Cardiac fibroblast (primary cell): ENCODE results near the gene MYO1E.

Experiments
- DNase-seq, 2 donors: peaks; one replicate each; pipeline versions ENCODE4 v3.0.0 to v3.0.0-alpha.2; 2010; ENCODE audit warnings: low read depth in 2 of 2
- H3K4me3 ChIP-seq, 2 donors: replicated peaks in 1 of 2; 1 replicate in 1 of 2; 2 replicates in 1 of 2; pipeline ENCODE4 v1.5.1; 2011; ENCODE audit warnings: low read depth in 2 of 2, low read length in 2 of 2, mild to moderate bottlenecking in 2 of 2, moderate library complexity in 1 of 2
- TF ChIP-seq, protein P1 (sequence below): IDR thresholded peaks from one replicate; pipeline ENCODE4 v1.5.1; 2011; ENCODE audit warnings: low read depth, mild to moderate bottlenecking, low read length, inconsistent platforms

Gene MYO1E

DNA sequence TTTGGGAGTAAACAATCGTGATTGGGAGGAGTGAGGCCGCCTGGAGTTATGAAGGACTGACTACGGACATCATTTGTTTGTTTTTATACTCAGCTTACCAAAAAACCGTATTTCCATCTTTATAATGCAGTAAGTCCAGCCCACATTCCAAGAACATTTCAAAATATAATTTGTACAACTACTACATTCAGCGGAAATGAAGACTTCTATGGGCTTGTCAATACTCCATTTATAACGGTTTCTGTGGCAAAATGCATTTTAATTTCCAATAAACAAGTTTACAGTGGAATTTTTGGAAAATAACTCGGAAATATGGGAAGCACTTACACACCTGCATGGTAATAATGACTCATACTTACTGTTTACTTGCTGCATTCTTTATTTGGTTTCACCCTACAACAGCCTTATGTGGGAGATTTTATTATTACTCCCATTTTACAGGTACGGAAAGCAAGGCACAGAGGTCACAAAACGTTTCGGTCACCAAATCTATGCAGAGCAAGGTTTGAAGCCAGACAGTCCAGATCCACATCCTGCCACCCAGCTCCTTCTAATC, 103.7 kb downstream of the MYO1E start:
- no peak for DNase-seq
- TF ChIP-seq, protein P1, sequence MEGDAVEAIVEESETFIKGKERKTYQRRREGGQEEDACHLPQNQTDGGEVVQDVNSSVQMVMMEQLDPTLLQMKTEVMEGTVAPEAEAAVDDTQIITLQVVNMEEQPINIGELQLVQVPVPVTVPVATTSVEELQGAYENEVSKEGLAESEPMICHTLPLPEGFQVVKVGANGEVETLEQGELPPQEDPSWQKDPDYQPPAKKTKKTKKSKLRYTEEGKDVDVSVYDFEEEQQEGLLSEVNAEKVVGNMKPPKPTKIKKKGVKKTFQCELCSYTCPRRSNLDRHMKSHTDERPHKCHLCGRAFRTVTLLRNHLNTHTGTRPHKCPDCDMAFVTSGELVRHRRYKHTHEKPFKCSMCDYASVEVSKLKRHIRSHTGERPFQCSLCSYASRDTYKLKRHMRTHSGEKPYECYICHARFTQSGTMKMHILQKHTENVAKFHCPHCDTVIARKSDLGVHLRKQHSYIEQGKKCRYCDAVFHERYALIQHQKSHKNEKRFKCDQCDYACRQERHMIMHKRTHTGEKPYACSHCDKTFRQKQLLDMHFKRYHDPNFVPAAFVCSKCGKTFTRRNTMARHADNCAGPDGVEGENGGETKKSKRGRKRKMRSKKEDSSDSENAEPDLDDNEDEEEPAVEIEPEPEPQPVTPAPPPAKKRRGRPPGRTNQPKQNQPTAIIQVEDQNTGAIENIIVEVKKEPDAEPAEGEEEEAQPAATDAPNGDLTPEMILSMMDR, result no peak
- H3K4me3 ChIP-seq, result no peak overlapping the region

DNA sequence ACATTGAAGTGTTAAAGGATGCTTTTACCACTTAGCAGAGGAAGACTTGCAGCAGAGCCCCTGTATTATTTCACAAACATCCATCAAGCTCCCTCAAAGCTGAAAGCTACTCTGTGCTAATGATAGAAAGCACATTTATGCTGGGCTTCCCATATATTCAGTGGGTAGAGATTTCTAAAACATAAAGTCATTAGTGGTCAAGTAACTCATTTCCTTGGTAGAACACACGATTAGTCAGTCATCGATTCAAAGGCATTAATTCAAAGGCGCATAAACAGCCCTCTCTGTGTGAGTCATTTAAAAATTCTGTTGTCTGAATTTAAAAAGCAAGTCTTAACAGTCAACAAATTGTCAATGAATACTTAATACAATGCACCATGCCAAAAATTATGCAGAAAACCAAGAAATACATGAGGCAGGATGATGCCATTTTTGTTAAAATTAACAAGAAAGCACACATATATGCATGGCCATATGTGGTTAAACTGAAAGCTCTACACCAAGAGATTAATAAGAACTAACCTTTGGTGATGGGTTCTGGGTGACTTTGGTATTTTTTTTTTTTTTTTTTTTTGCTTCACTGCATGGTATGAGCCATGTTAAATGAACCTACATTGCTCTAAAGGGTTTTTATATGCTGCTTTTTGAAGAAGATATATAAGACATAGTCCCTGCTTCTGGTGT, 104.4 kb downstream of the MYO1E start:
- DNase-seq, result peak in 1 of 2 donors; percentile 46
- TF ChIP-seq, protein P1, result no peak
- H3K4me3 ChIP-seq, result no peak overlapping the region

DNA sequence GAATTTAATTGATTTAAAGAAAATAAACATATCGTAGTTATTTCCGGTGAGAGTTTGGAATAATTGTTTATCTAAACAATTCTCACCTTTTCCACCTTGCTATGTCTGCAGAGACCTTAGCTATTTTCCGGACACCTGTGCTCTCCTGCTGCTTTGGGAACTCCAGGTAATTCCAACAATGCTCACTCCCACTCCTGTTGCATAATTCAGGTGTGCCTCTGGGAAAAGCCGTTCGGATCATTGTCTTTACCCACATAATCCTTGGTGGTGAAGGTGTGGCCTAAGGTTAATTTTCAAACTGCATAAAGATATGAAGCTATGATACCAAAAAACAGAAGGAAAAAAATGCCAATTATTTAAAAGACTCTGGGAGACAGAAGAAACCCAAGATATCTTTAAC, 106.6 kb downstream of the MYO1E start:
- no peak for DNase-seq

DNA sequence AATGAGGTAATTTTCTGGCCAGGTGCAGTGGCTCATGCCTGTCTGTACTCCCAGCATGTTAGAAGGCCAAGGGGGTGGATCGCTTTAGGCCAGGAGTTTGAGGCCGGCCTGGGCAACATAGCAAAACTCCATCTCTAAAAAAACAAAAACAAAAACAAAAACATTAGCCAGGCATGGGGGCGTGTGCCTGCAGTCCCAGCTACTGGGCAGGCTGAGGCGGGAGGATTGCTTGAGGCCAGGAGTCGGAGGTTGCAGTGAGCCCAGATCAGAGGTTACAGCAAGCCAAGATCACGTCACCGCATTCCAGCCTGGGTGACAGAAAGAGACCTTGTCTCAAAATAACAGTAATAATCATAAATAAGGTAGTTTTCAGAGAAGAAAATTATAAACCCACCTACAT, 110.4 kb downstream of the MYO1E start:
- TF ChIP-seq, protein P1, result no peak
- no peak overlapping the region for H3K4me3 ChIP-seq
- no peak for DNase-seq

More for the DNA sequence above, 106.6 kb downstream of the MYO1E start:
- H3K4me3 ChIP-seq, result no peak overlapping the region
- TF ChIP-seq, protein P1, result no peak

DNA sequence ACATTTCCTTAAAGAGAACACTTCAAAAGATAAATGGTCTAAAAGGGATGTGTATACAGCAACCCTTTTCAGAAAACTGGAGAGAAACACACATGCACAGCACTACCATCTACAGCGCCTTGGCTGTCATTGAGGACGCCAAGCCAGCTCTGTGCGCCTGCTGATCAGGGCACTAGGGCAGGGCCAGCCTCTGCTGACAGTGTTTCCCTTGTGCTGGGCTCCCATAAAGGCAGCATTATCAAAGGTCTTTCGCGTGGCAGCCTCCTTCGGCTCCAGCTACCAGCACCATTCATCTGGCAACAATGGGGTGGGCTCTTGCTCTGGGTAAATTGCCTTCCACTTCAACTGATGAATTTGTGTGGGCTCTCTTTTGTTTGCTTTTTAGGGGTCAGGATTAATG, 112.6 kb downstream of the MYO1E start:
- TF ChIP-seq, protein P1, result no peak
- DNase-seq, result no peak
- H3K4me3 ChIP-seq, result no peak overlapping the region

DNA sequence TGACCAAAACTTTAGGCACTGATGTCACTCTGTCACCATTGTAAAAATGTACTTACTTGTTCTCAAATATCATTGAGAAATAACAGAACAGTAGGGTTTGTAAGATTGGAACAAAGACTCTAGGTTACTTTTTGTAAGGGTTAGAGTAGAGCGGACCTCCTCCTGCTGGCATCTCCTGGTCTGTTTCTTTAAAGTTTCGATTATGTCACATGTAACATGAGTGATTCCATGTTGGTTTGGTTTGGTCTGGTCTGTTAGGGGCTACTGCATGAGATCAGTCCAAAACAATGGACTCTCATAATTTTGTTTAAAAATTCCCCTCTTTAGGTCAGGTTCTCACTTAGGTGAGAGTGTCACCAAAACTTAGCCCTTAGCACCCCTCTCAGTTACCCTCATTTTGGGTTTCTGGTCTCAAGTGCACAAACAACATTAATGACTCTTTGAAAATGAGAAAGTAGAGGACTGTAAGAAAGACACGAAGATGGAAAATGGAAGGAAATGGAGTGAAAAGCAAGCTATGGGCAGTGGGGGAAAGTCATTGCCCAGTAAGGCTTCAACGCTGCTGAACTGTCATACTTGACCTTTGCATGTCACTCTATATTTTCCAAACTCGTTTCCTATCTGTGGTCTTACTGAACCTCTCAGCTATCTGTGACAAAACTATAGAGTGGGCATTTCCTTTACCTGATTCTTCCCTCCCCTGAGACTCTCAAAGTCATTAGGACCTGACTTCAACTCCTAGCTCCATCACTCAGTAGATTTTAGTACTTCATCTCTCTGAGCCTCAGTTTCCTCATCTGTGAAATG, 113.3 kb downstream of the MYO1E start:
- no peak for DNase-seq
- H3K4me3 ChIP-seq, result no peak overlapping the region
- TF ChIP-seq, protein P1, result no peak
